Activated T-helper 1 cell treated with anti-CD3 and anti-CD28 coated beads, Interleukin-12 subunit alpha, Interleukin-12 subunit beta, Interleukin-2, Interleukin-4 antibody, amounts not matched to agents 30 ng/mL and 10 ng/mL and 1 ng/mL, durations not matched to agents 14 hours and 24 hours and 36 hours (primary cell): ENCODE data around the gene MYH6. TPM values are rescaled to one million over a fixed set of nuclear protein-coding genes. Genes with fewer than 3 reads are reported as not detected.

Experiments
- DNase-seq: peaks from one replicate; pipeline ENCODE4 v3.0.0; 2021; ENCODE audit warnings: low spot score
- H3K27ac Mint-ChIP-seq: one replicate; pipeline ENCODE4 v1.8.0; 2021; ENCODE audit warnings: mild to moderate bottlenecking, mixed read lengths
- H3K27me3 Mint-ChIP-seq: one replicate; pipeline ENCODE4 v1.8.0; 2022; ENCODE audit warnings: mild to moderate bottlenecking, moderate library complexity, mixed read lengths; ENCODE audit not compliant: insufficient read depth
- H3K36me3 Mint-ChIP-seq: one replicate; pipeline ENCODE4 v1.8.0; 2021; ENCODE audit warnings: low read depth, mixed read lengths
- H3K4me1 Mint-ChIP-seq: one replicate; pipeline ENCODE4 v1.8.0; 2021; ENCODE audit warnings: low read depth, mixed read lengths
- H3K4me3 Mint-ChIP-seq: one replicate; pipeline ENCODE4 v1.8.0; 2021; ENCODE audit warnings: mild to moderate bottlenecking, moderate library complexity, mixed read lengths
- H3K9me3 Mint-ChIP-seq: one replicate; pipeline ENCODE4 v1.8.0; 2021; ENCODE audit warnings: mixed read lengths
- intact Hi-C: fragments of 100-400 bp; cut with micrococcal nuclease; formaldehyde crosslinking; loops from one replicate; pipeline ENCODE4 v1.15.1; 2024
- total RNA-seq: library from RNA; stranded (reverse); gene quantifications from 2 replicates; pipeline ENCODE4 v1.2.3, GENCODE V29; 2022

MYH6 gene
- total RNA-seq, 1 donor from 2014 or later, result 0.52 TPM

GRCh38 chr14:23442721-23443356 lies 34.8 kb upstream of the MYH6 start:
- Mint-ChIP-seq H3K27ac (no peak overlapping the region), H3K36me3 (peaks cover under 1% of the 10 kb centered on the region), H3K4me1 (peaks cover 4% of the 10 kb centered on the region), H3K9me3 (no peaks in the 10 kb centered on the region), H3K4me3 (no peak overlapping the region), H3K27me3 (peaks cover 6% of the 10 kb centered on the region)
- intact Hi-C loops, result no loop called here
- DNase-seq, result no peak

GRCh38 chr14:23441076-23441475 lies 33.0 kb upstream of the MYH6 start:
- Mint-ChIP-seq H3K36me3 (no peaks in the 10 kb centered on the region), H3K4me1 (peaks cover 4% of the 10 kb centered on the region), H3K4me3 (no peak overlapping the region), H3K27ac (no peak overlapping the region), H3K27me3 (peaks cover 6% of the 10 kb centered on the region), H3K9me3 (no peaks in the 10 kb centered on the region)
- no peak for DNase-seq
- intact Hi-C loops, result no loop called here

GRCh38 chr14:23439107-23439835 lies 31.2 kb upstream of the MYH6 start:
- Mint-ChIP-seq H3K4me3 (no peak overlapping the region), H3K27ac (no peak overlapping the region), H3K4me1 (peaks cover 4% of the 10 kb centered on the region), H3K9me3 (no peaks in the 10 kb centered on the region), H3K36me3 (no peaks in the 10 kb centered on the region), H3K27me3 (peaks cover 8% of the 10 kb centered on the region)
- no peak for DNase-seq
- intact Hi-C loops, result no loop called here

- H3K4me1 Mint-ChIP-seq, result peaks cover 4% of the 10 kb centered on the region
- intact Hi-C loops, result no loop called here
- H3K27me3 Mint-ChIP-seq, result peaks cover 5% of the 10 kb centered on the region
- H3K27ac Mint-ChIP-seq, result no peak overlapping the region
- no peaks in the 10 kb centered on the region for H3K36me3 Mint-ChIP-seq
- no peaks in the 10 kb centered on the region for H3K9me3 Mint-ChIP-seq
- no peak for DNase-seq
- no peak overlapping the region for H3K4me3 Mint-ChIP-seq
Observed at GRCh38 chr14:23438101-23438971, 30.3 kb upstream of the MYH6 start.

- intact Hi-C loops, result no loop called here
- no peaks in the 10 kb centered on the region for H3K36me3 Mint-ChIP-seq
- H3K27ac Mint-ChIP-seq, result no peak overlapping the region
- no peak overlapping the region for H3K4me3 Mint-ChIP-seq
- H3K4me1 Mint-ChIP-seq, result peaks cover 4% of the 10 kb centered on the region
- peaks cover 5% of the 10 kb centered on the region for H3K27me3 Mint-ChIP-seq
- DNase-seq, result no peak
- no peaks in the 10 kb centered on the region for H3K9me3 Mint-ChIP-seq
Observed at GRCh38 chr14:23437133-23438100, 29.3 kb upstream of the MYH6 start.

GRCh38 chr14:23436327-23437132 lies 28.5 kb upstream of the MYH6 start:
- Mint-ChIP-seq H3K4me1 (peaks cover 4% of the 10 kb centered on the region), H3K36me3 (no peaks in the 10 kb centered on the region), H3K27ac (no peak overlapping the region), H3K27me3 (peaks cover 6% of the 10 kb centered on the region), H3K4me3 (no peak overlapping the region), H3K9me3 (no peaks in the 10 kb centered on the region)
- no peak for DNase-seq
- intact Hi-C loops, result no loop called here

- Mint-ChIP-seq H3K9me3 (no peaks in the 10 kb centered on the region), H3K36me3 (no peaks in the 10 kb centered on the region), H3K27ac (no peak within 1 kb of the TSS), H3K27me3 (peaks cover 6% of the 10 kb centered on the region), H3K4me1 (no peaks in the 10 kb centered on the region), H3K4me3 (no peak within 1 kb of the TSS)
- intact Hi-C loops, result no loop called here
- DNase-seq, result no peak
Observed at GRCh38 chr14:23435543-23436326, 27.7 kb upstream of the MYH6 start, which contains the start of gene MYH7. Gene MYH7 (minus strand): TSS chr14:23435660. CDS start chr14:23433732, 1,928 bp downstream.

GRCh38 chr14:23434488-23435222 lies 26.6 kb upstream of the MYH6 start:
- DNase-seq, result no peak
- Mint-ChIP-seq H3K27me3 (peaks cover 6% of the 10 kb centered on the region), H3K27ac (no peak overlapping the region), H3K9me3 (no peaks in the 10 kb centered on the region), H3K4me1 (no peaks in the 10 kb centered on the region), H3K36me3 (no peaks in the 10 kb centered on the region), H3K4me3 (no peak overlapping the region)
- intact Hi-C loops, result no loop called here

- DNase-seq, result no peak
Observed at GRCh38 chr14:23433457-23433856, 25.4 kb upstream of the MYH6 start.

GRCh38 chr14:23432946-23433345 lies 24.9 kb upstream of the MYH6 start:
- Mint-ChIP-seq H3K27ac (no peak overlapping the region), H3K36me3 (no peaks in the 10 kb centered on the region), H3K4me1 (no peaks in the 10 kb centered on the region), H3K27me3 (peaks cover 6% of the 10 kb centered on the region), H3K4me3 (no peak overlapping the region), H3K9me3 (no peaks in the 10 kb centered on the region)
- DNase-seq, result no peak
- intact Hi-C loops, result no loop called here

More at GRCh38 chr14:23433457-23433856, 25.4 kb upstream of the MYH6 start:
- Mint-ChIP-seq H3K9me3 (no peaks in the 10 kb centered on the region), H3K4me1 (no peaks in the 10 kb centered on the region), H3K4me3 (no peak overlapping the region), H3K27ac (no peak overlapping the region), H3K36me3 (no peaks in the 10 kb centered on the region), H3K27me3 (peaks cover 6% of the 10 kb centered on the region)
- intact Hi-C loops, result no loop called here
